DOHH2 (cell line): ENCODE results near the gene WDR62.

Source experiments
- EZH2phosphoT487 ChIP-seq: fragments of 200-600 bp; sonication (generic); IDR thresholded peaks from 2 replicates; pipeline ENCODE4 v1.6.1; 2017; ENCODE audit warnings: borderline replicate concordance, mild to moderate bottlenecking, antibody characterized with exemption, low read length, moderate library complexity, mixed read lengths
- TF ChIP-seq, protein P1 (sequence below): fragments of 200-600 bp; sonication (generic); IDR thresholded peaks from one replicate; pipeline ENCODE4 v1.5.1; 2014; ENCODE audit warnings: antibody characterized with exemption, mild to moderate bottlenecking, low read depth, low read length; ENCODE audit not compliant: poor library complexity, severe bottlenecking

DNA sequence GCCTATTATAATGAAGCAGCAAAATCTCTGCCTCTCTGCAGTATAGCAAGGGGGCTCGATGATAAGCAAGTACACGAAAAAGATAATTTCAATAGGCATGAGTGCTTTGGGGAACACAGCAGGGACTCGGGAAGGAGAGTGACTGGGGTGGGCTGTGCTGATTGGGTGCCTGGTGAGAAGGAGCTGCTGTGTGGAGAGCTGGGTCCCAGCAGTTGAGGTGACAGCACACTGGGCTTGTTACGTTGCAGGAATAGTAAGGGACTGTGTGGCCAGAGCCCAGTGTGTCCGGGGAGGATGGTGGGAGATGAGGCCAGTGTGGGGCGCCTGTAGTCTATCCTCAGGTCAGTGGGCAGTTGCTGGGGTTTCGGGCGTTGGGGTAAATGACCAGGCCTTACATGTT lies 17.4 kb downstream of the WDR62 start:
- TF ChIP-seq, protein P1, sequence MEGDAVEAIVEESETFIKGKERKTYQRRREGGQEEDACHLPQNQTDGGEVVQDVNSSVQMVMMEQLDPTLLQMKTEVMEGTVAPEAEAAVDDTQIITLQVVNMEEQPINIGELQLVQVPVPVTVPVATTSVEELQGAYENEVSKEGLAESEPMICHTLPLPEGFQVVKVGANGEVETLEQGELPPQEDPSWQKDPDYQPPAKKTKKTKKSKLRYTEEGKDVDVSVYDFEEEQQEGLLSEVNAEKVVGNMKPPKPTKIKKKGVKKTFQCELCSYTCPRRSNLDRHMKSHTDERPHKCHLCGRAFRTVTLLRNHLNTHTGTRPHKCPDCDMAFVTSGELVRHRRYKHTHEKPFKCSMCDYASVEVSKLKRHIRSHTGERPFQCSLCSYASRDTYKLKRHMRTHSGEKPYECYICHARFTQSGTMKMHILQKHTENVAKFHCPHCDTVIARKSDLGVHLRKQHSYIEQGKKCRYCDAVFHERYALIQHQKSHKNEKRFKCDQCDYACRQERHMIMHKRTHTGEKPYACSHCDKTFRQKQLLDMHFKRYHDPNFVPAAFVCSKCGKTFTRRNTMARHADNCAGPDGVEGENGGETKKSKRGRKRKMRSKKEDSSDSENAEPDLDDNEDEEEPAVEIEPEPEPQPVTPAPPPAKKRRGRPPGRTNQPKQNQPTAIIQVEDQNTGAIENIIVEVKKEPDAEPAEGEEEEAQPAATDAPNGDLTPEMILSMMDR: no peak
- TF ChIP-seq EZH2phosphoT487: no peak
